GM21528 (cell line): Measurements from ENCODE around the gene POLDIP3.
A peak's percentile ranks its signal among the peaks of the same experiment; 100 is the strongest.
"Not testable (repeated sequence)": the region's sequence is repeated elsewhere in the genome, so short reads cannot be mapped to it uniquely, and the experiment has no call there.

Experiments
- ATAC-seq: cut with Tn5 transposase; IDR thresholded peaks from one replicate; pipeline ENCODE4 v1.9.1; 2021; ENCODE audit warnings: mild to moderate bottlenecking, moderate library complexity; ENCODE audit not compliant: unreplicated experiment, low FRiP score

POLDIP3 gene

DNA sequence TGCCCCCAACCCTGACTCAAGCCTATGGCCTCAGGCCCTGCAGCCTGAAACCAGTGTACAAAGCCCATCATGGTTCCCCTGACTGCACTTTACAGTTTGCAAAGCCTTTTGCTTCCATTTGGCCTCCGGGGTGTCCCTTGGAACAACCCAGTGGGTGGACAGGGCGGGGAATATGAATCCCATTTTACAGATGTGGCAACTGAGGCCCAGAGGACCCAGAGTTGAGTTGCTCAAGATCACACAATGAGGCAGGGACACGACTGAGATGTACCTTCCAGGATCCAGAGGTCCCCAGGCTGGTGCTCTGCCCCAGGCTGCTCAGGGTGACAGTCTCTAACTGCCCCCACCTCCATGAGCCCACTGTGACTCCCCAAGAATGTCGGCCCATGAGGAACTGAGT is 5.4 kb upstream of the POLDIP3 start:
- no peak for ATAC-seq

- no peak for ATAC-seq
These were observed 4.8 kb upstream of the POLDIP3 start for GRCh38 chr22:42619261-42620063.

- ATAC-seq: no peak
These were observed 2.7 kb upstream of the POLDIP3 start for GRCh38 chr22:42617155-42617983.

DNA sequence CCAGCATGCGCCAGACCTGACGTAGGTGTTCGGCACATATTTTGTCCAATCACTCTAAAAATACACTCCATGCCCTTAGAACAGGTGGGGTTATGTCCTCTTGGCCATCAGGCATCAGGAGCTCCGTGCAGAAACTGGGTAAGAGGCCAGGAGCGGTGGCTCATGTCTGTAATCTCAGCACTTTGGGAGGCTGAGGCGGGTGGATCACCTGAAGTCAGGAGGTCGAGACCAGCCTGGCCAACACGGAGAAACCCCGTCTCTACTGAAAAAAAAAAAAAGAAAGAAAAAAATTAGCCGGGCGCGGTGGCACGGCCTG is 1.1 kb upstream of the POLDIP3 start:
- ATAC-seq: not testable (repeated sequence)

DNA sequence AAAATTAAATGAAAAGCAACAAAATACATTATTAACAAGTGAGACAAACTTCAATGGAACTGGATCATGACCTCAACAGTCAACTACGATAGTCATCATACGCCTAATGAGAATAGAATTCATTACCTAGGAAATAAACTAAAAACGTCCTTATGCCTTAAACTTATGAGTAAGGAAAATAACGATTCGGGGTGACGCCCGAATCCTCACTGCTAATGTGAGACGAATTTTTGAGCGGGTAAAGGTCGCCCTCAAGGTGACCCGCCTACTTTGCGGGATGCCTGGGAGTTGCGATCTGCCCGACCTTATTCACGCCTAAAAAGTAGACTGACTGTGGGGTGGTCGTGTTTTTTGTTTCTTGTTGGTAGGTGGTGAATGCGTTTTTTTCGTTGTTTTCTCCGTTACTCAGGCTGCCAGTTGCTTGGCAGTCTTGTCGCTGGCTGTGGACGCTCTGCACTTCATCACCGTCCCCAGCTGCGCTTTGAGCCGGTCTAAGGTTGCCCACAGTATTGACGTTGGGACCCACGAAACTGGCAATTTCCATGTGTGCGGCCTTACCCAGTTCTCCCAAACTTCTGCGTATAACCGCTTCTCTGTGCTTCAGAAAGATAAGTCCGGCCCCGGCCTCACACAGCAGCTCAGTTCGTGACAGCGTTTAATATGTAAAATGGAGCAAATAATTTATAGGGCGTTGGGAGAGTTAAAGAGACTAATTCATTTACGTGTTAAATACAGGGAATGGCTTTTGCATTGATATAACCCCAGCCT is 593 bp upstream of the POLDIP3 start:
- peak; percentile 59 for ATAC-seq

- ATAC-seq: peak; percentile 1
These were observed 796 bp downstream of the POLDIP3 start for GRCh38 chr22:42613872-42614301.

GRCh38 chr22:42612336-42612735 is 2.3 kb downstream of the POLDIP3 start:
- ATAC-seq: no peak

DNA sequence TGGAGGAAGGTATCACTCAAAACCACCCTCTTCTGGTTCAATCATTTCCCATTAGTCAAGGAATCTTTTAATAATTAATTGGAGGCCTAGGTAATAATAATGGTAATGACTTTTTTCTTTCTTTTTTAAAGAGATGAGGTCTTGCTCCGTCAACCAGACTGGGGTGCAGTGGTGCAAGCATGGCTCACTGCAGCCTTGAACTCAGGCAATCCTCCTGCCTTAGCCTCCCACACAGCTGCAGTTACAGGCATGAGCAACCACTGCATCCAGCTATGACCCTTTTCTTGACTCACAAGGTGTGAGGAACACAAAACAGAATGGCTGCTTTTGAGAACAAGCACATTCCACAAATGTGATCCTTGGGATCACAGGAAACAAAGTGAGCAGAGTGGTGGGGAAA is 3.6 kb downstream of the POLDIP3 start:
- ATAC-seq: no peak

DNA sequence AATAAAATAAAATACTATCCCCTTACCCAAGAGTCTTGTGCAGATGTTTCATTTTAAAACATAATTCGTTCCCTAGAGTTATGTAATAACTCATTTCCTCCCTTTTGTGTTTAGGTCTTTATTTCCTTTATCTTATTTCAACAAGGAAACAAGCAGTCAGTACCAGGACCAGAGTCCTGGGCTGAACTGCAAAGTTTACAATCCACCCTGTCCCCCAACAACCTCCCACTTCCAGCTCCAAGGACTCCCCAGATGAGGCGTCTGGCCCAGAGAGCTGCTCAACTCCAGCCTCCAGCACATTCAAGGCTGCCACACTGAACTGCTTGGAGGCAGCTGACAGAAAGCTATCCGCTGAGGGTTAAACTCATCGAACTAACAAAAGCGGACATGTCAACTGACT is 4.5 kb downstream of the POLDIP3 start:
- no peak for ATAC-seq

DNA sequence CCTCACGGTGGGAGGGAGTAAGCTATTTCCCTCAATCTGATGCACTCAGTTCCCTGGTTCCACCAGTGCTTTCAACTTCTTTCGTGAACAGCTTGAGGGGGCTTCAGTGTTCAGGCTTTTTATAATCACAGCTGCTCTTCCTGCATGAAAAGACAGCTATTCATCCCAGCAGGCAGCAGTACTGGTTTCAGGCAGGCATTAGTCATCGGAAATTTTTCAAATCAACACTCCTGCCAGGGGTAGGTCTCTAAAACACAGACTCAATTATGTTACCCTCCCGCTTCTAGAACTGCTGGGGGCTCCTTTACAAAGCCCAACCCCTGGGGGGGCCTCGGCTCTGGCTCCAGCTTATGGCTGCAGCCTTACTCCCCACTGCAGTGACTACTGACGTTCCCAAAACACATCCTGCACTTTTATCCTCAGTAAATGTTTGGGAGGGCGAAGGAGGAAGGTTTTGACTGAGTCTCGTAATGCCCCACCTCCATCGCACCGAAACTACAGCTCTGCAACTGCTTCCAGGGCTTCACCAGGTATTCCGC is 5.8 kb downstream of the POLDIP3 start:
- ATAC-seq: no peak

DNA sequence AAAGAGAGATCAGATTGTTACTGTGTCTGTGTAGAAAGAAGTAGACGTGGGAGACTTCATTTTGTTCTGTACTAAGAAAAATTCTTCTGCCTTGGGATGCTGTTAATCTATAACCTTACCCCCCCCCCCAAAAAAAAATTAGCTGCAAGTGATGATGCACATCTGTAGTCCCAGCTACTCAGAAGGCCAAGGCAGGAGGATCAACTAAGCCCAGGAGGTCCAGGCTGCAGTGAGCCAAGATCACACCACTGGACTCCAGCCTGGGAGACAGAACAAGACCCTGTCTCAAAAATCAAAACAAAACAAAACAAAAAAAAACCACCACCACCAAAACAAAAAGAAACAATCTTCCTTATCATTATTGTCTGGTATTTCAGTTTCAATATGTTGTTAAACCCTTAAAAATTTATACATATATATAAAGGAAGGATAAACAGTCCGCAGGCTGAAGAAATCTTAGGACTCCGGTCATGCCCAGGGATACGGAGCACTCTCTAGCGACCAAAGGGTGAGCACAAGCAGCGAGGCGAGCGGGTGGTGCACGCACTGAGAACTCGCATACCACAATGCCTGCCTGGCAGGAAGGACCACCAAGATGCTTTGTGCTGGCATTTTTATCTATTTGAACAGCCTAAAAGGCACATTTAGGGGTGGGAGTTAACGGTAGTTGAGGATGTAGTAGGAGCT is 6.4 kb downstream of the POLDIP3 start:
- no peak for ATAC-seq

- not testable (repeated sequence) for ATAC-seq
These were observed 7.0 kb downstream of the POLDIP3 start for GRCh38 chr22:42607641-42608040.

DNA sequence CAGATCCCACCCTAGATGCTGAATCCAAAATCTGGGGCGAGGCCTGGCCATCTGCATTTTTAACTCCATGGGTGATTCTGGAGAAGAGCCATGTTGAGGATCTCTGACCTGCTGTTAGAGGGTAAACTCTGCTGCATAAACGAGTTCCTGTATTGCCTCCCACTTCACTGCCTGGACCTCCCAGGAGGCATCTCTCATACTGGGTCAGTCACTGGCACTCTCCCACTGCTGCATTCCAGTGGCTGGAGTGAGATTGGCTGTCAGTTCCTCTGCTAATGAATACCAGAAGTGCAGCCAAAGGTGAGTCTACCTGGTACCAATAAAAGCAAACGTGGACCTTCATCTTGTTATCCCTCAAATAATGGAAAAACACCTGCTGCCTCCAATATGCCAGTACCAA is 10.3 kb downstream of the POLDIP3 start:
- no peak for ATAC-seq

DNA sequence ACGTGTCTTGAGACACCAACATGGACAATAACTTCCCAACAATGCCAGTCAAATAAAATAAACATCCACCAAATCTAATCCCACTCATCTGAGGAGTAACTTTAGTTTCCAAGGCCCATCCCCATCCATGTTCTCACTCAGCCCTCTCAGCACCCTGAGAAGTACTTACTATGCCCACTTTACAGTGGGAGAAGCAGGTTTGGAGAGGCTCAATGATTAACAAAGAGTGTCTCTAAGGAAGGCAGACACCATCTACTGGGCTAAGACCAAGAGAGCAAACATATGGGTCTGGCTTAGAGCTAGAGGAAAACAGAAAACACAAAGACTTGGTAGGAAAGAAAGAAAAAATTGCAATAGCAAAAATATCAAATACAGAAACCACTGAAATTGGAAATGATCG is 11.3 kb downstream of the POLDIP3 start:
- ATAC-seq: no peak

DNA sequence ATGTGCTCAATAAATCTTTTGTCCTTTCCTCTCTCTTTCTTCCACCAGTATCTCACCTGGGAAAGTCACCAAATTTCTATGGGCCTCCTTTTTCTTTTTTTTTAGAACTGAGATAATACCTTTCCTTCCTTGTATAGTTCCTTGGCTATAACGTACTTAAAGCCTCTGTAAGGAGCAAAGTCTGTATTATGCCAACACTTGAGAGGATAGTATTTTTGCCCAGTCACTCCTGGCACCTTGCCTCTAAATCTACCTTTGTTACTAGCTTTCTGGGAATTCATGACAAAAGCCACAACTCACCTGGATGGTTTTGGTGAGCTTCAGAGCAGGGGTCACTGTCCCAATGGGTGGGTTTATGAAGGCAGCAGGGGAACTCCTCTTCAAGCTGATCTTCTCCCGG is 12.2 kb downstream of the POLDIP3 start:
- ATAC-seq: no peak

DNA sequence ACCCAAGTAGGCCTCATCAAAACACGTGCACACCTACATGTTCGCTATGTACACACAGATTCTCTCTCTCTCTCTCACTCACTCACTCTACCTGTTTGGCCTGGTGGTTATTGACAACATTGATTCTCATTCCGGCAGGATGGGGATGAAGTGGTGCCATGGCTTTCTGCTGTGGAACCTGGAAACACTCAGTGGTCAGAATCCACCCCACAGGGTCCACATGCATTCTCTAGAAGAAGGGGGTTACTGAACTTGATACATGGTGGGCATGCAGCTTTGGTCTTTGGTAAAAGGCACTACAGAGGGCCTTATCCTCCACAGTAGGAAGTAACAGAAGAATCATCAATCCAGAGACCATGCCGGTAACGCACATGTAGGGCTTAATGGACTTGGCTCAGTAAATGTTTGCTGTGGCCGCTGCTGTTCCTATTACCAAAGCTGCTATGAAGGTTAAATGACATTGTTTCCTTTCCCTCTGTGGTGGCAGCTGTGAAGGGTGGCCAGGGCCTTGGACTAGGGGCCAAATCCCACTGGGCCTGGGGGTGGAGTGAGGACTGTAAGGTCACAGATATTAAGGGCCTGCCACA is 12.7 kb downstream of the POLDIP3 start:
- ATAC-seq: no peak

DNA sequence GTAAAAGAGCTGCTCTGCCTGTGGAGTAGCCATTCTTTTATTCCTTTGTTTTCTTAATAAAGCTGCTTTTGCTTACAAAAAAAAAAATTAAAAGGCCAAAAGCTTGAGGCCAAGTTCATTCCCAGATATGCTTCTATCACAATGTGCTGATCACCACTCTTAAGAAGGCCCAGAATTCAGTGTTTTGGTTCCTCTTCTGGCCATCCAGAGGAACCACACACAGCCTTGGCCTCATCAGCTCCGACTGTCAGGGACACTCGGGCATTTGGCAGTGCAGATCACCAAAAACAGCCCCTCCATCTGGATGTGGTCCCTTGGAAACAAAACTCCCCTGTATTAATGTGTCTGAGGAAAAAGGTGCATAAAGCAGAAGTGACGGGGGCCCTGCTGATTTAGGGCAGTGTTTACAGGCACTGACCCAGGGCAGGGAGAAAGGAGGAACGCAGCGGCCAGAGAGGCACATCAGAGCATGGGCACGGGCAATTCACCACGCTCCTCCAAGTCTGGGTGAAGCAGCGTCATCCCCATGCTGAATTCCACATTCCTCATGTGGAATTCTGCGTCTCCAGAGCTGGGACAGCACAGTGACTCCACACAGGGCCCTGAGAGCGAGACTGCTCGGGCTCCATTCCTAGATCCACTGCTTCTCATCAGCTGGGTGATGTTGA is 17.7 kb downstream of the POLDIP3 start:
- no peak for ATAC-seq

GRCh38 chr22:42596336-42596735 is 18.3 kb downstream of the POLDIP3 start:
- no peak for ATAC-seq

GRCh38 chr22:42595434-42595833 is 19.2 kb downstream of the POLDIP3 start:
- no peak for ATAC-seq
